ENCODE results near the gene CHST13. TPM values are rescaled to one million over a fixed set of nuclear protein-coding genes. Genes with fewer than 3 reads are reported as not detected.

Gene CHST13
- total RNA-seq, 1 donor from 2014 or later = not detected

- no peak for DNase-seq (ENCODE audit: low read depth)
Observed at GRCh38 chr3:126487151-126487771, 36.7 kb upstream of the CHST13 start.

GRCh38 chr3:126488185-126488584, 35.8 kb upstream of the CHST13 start:
- no peak for DNase-seq (ENCODE audit: low read depth)

GRCh38 chr3:126488886-126489569, 34.9 kb upstream of the CHST13 start:
- DNase-seq (ENCODE audit: low read depth) = no peak

GRCh38 chr3:126490619-126491018, 33.3 kb upstream of the CHST13 start:
- no peak for DNase-seq (ENCODE audit: low read depth)

GRCh38 chr3:126491221-126492013, 32.5 kb upstream of the CHST13 start:
- no peak for DNase-seq (ENCODE audit: low read depth)

- DNase-seq (ENCODE audit: low read depth) = no peak
Observed at GRCh38 chr3:126493051-126493450, 30.9 kb upstream of the CHST13 start.

- peak; percentile 76 for DNase-seq (ENCODE audit: low read depth)
Observed at GRCh38 chr3:126493739-126494138, 30.2 kb upstream of the CHST13 start.

- DNase-seq (ENCODE audit: low read depth) = no peak
Observed at GRCh38 chr3:126494204-126494969, 29.6 kb upstream of the CHST13 start.

- no peak for DNase-seq (ENCODE audit: low read depth)
Observed at GRCh38 chr3:126494970-126495230, 29.1 kb upstream of the CHST13 start.

- DNase-seq (ENCODE audit: low read depth) = no peak
Observed at GRCh38 chr3:126495786-126496185, 28.2 kb upstream of the CHST13 start.

GRCh38 chr3:126496894-126497850, 26.8 kb upstream of the CHST13 start:
- no peak for DNase-seq (ENCODE audit: low read depth)

GRCh38 chr3:126497956-126498355, 26.0 kb upstream of the CHST13 start:
- DNase-seq (ENCODE audit: low read depth) = no peak

- no peak for DNase-seq (ENCODE audit: low read depth)
Observed at GRCh38 chr3:126498461-126498860, 25.5 kb upstream of the CHST13 start.

- no peak for DNase-seq (ENCODE audit: low read depth)
Observed at GRCh38 chr3:126498929-126499328, 25.0 kb upstream of the CHST13 start.

GRCh38 chr3:126499401-126499800, 24.6 kb upstream of the CHST13 start:
- no peak for DNase-seq (ENCODE audit: low read depth)

GRCh38 chr3:126500016-126500415, 23.9 kb upstream of the CHST13 start:
- DNase-seq (ENCODE audit: low read depth) = no peak

GRCh38 chr3:126501054-126501453, 22.9 kb upstream of the CHST13 start:
- DNase-seq (ENCODE audit: low read depth) = no peak

- no peak for DNase-seq (ENCODE audit: low read depth)
Observed at GRCh38 chr3:126501736-126502135, 22.2 kb upstream of the CHST13 start.

GRCh38 chr3:126502656-126503055, 21.3 kb upstream of the CHST13 start:
- DNase-seq (ENCODE audit: low read depth) = no peak

GRCh38 chr3:126503701-126504100, 20.3 kb upstream of the CHST13 start:
- no peak for DNase-seq (ENCODE audit: low read depth)

GRCh38 chr3:126507886-126508285, 16.1 kb upstream of the CHST13 start:
- DNase-seq (ENCODE audit: low read depth) = no peak
